HG02571 (cell line): ENCODE measurements around the gene PRKCE.

Experiments used
- ATAC-seq: cut with Tn5 transposase; IDR thresholded peaks from one replicate; pipeline ENCODE4 v1.9.1; 2021; ENCODE audit warnings: mild to moderate bottlenecking, moderate library complexity; ENCODE audit not compliant: unreplicated experiment

Gene PRKCE

GRCh38 chr2:45664635-45665261 is 13.3 kb downstream of the PRKCE start:
- ATAC-seq = no peak

- ATAC-seq = no peak
Observed at GRCh38 chr2:45668509-45668908, 17.0 kb downstream of the PRKCE start.

DNA sequence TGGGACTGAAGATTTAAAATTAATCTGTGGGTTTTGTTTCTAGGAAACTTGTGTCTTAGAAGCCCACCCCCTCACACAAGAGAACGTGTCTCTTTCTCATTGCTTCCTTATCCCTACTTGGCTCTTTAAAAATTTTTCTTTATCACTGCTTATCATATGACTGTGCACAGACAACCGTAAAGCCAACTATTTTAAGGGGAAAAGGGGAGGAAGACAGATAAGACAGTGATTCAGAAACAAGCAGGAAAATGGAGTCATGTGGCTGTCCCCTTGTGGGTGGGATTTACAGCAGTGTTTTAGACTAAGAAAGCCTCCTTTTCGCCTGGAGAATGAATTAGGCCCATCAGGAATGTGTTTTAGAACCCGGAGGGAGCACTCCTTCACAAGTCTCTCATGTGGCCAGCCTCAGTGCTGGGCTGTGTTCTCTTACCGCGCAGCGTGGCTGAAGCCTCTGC is 17.6 kb downstream of the PRKCE start:
- ATAC-seq = no peak

- no peak for ATAC-seq
Observed at GRCh38 chr2:45670646-45671045, 19.2 kb downstream of the PRKCE start.

GRCh38 chr2:45672138-45672537 is 20.7 kb downstream of the PRKCE start:
- ATAC-seq = no peak

DNA sequence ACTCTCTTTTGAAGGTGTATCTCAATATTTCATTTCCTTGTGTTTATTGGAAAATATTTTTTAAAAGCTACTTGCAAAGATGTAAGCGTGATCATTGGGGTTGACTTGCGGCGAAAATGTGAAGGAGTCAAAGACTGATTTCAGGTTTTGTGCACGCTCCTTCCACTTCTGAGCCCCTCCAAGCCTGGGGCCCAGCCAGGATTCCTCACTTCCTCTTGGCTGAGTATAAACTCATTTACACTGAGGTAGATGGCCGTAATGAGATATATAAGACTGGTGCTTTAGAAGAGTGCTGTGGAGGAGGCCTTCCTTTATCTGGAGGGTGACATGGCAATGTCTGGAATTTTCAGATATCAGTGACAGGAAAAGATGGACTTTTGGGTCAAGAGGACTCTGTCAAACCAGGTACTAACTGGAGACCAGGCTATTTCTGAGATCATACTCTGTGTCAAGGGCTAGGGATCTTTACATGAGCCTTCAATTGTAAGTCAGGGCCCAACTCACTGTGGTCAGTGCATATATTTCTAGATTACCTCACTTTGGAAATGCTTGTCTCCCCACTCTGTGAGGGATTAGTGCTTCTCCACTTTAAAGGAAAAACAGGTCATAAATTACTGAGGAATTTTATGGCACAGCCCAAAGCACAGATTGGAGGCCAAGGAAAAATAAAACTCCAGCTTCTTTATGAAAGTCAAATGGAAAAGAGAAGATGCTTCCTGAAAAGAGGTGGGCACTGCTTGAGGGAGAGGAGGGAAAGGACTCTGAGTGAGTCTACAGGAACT is 22.8 kb downstream of the PRKCE start:
- no peak for ATAC-seq

DNA sequence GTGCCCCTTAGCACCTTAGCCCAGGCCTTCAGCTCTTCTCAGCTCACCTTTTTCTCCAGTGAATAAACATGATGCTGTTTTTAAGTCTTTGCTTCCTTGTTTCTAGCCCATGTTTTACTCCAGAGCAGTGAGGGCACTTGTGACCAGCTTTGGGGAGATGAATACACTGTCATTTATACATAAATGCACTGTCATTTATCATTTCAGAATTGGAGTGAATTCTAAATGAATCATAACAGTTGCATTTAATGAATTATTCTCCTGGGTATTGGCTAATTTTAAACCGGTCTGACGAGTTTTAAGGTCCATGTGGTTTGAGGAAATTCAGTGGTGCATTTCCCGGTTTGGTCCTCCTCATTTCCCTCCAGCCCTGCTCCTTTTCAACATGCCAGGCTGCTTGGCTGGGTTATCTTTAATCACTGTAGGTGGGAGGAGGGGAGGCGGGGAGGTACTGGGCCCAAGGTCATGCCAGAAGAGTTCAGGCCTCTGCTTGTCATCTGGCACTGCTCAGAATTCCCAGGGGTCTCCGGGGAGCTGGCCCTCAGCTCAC is 23.9 kb downstream of the PRKCE start:
- ATAC-seq = no peak

GRCh38 chr2:45676088-45676487 is 24.6 kb downstream of the PRKCE start:
- ATAC-seq = no peak

DNA sequence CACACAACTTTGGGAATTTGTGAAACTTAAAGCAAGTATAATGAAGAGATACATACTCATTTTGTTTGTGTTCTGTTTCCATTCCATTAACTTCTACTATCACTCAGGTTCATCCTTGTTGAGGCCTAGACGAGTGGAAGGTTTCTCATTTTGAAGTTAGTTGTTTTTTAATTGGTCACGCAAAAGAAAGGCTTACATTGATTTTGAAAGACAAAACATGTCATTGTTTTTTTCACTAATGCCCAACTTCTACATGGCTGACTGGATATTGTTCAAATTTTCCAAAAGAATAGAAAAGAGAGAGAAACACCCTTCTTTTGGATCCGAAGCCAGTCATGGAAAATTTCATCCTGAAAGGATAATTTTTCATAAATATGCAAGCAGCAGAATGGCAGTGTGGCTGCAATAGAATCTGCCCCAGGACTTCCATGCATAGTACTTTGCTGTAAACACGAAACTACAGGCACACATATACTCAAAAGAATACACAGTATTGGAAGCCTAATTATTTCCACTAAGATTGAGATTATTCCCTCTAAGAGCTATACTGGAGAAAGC is 27.4 kb downstream of the PRKCE start:
- no peak for ATAC-seq

GRCh38 chr2:45680351-45680967 is 29.0 kb downstream of the PRKCE start:
- no peak for ATAC-seq

GRCh38 chr2:45681675-45682074 is 30.2 kb downstream of the PRKCE start:
- no peak for ATAC-seq

DNA sequence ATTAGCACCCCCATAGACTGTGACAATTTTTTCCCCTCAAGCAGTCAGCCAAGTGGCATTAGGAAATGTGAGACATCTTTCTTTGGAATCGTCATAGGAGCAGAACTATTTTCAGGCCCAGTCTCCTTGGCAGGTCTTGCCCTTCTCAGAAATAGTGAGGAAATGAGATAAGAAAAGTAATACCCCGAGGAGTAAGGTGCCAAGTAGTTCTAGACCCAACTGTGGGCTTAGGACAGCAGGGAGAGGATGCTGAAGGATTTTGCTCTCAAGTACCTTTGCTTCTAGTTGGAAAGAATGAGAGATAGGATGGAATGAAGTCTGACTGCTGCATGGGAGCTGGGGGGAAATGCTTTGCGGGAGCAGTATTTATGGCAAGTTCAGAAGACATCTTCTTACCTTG is 31.8 kb downstream of the PRKCE start:
- ATAC-seq = no peak

DNA sequence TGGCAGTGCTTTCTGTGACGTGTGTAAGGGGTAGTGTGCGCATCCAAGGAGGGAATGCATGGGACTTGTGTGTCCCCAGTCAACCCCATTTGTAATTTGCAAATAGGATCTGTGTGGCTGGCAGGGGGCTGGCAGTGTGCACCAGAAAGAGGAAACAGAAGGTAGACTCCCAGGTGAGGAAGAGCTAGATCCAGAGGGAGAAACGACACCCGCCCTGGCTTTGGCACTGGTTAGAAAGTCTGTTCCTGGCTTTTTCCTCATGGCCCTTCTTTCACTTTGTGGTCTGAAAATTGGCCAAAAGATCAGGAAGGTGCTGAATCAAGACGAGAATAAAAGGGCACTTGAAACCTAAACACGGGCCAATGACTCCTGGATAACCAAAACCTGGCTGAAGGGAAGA is 33.3 kb downstream of the PRKCE start:
- no peak for ATAC-seq

DNA sequence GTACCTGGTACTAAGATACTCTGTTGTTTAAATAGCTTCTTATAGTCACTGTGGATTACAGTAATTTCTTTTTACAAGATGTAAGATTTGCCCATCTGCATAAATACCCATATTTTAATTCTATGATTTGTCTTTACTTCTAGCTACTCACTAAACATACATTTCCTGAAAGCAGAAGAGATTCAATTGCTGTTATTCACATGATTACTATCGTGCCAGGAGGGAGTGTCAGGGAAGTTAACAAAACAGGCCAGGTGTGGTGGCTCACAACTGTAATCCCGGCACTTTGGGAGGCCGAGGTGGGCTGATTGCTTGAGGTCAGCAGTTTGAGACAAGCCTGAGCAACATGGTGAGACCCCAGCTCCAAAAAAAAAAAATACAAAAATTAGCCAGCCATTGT is 33.8 kb downstream of the PRKCE start:
- no peak for ATAC-seq

- ATAC-seq = no peak
Observed at GRCh38 chr2:45687964-45688363, 36.5 kb downstream of the PRKCE start.

GRCh38 chr2:45688479-45689298 is 37.2 kb downstream of the PRKCE start:
- ATAC-seq = no peak

DNA sequence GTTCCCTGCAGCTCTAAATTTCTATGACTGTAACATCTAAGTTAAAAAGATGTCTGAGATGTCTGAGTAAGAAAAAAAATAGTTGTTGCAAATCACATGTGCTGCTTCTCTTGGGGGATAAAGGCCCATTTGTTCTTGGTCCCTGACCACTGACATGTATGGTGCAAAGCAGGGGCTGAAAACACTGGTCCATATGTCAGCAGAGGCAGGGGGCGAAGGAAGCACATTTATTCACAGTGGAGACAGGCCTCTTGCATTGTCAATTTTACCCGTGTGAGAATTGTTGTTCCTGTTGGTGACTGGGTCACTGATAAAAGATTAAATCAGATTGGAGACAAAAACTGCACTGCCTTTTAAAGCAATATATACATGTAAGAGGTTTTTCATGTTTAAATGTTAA is 38.8 kb downstream of the PRKCE start:
- no peak for ATAC-seq

DNA sequence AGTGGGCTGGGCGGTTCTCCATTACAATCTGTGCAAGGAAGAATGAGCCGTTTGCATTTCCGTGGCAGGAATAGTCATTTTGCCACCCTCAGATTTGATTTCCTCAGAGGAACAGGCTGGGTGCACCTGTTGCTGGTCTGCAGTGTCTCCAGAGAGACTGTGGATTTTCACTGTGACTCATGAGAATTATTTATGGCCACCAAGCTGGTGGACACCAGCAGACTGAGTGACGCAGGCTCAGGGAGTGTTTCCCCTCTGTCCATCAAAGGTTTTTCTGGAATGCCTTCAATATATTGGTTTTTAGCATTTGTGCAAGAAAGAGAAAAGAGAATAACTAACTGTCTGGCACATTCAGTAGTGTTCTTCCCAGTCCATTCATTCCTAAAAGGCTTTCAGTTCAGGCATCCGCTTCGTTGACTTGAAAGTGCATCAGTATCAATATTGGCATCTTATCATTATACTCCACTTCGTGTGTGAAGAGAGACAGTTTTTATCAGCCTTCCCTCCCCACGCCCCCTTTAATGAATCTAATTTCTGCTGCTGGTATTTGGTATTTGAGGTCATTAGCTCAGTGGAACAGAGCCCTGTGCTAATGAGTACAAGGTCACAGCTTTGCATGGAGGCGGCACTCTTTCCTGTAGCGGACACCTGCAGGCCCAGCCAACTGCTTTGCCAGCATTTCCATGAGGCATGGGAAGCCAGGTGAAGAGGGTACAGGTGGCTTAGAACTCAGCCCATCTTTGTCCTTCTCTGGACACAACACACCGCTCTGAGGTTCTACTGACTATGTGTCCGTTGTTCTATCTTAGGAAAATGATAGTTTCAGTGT is 39.9 kb downstream of the PRKCE start:
- peak; percentile 52 for ATAC-seq

GRCh38 chr2:45692566-45692965 is 41.1 kb downstream of the PRKCE start:
- no peak for ATAC-seq

DNA sequence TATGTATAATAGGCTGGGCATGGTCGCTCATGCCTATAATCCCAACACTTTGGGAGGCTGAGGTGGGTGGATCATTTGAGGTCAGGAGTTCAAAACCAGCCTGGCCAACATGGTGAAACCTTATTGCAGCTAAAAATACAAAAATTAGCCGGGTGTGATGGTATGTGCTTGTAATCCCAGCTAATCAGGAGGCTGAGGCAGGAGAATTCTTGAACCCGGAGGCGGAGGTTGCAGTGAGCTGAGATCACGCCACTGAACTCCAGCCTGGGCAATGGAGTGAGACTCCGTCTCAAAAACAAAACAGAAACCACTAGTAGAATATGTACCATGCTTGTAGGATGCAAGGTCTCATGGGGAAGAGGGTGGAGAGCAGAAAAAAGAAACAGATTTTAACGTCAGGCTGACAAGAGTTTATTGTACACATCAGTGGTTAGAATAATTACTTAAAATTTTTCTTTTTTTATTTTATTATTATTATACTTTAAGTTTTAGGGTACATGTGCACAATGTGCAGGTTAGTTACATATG is 44.1 kb downstream of the PRKCE start:
- ATAC-seq = peak; percentile 44
